HG03103 (cell line): ENCODE data around the gene COPG2.
"Not testable (repeated sequence)": the region's sequence is repeated elsewhere in the genome, so short reads cannot be mapped to it uniquely, and the experiment has no call there.

Experiments used
- ATAC-seq: cut with Tn5 transposase; IDR thresholded peaks from one replicate; pipeline ENCODE4 v1.9.1; 2021; ENCODE audit warnings: low read depth; ENCODE audit not compliant: unreplicated experiment

Gene COPG2

GRCh38 chr7:130650611-130651120, 17.9 kb downstream of the COPG2 start:
- ATAC-seq = no peak

- ATAC-seq = no peak
These were observed 19.4 kb downstream of the COPG2 start for GRCh38 chr7:130649004-130649790.

- ATAC-seq = no peak
These were observed 20.0 kb downstream of the COPG2 start for GRCh38 chr7:130648580-130648979.

- no peak for ATAC-seq
These were observed 26.2 kb downstream of the COPG2 start for GRCh38 chr7:130642383-130642782.

- ATAC-seq = no peak
These were observed 27.1 kb downstream of the COPG2 start for GRCh38 chr7:130641497-130641896.

- no peak for ATAC-seq
These were observed 27.5 kb downstream of the COPG2 start for GRCh38 chr7:130641040-130641439.

GRCh38 chr7:130639388-130639787, 29.2 kb downstream of the COPG2 start:
- no peak for ATAC-seq

- ATAC-seq = no peak
These were observed 36.4 kb downstream of the COPG2 start for GRCh38 chr7:130632111-130632510.

- no peak for ATAC-seq
These were observed 39.6 kb downstream of the COPG2 start for GRCh38 chr7:130628901-130629300.

GRCh38 chr7:130627775-130628174, 40.8 kb downstream of the COPG2 start:
- ATAC-seq = no peak

- no peak for ATAC-seq
These were observed 45.7 kb downstream of the COPG2 start for GRCh38 chr7:130622866-130623265.

GRCh38 chr7:130615583-130615982, 53.0 kb downstream of the COPG2 start:
- ATAC-seq = no peak

- no peak for ATAC-seq
These were observed 54.1 kb downstream of the COPG2 start for GRCh38 chr7:130614449-130614848.

- ATAC-seq = no peak
These were observed 57.3 kb downstream of the COPG2 start for GRCh38 chr7:130611218-130611617.

- ATAC-seq = not testable (repeated sequence)
These were observed 61.5 kb downstream of the COPG2 start for GRCh38 chr7:130607066-130607465.

GRCh38 chr7:130606161-130606560, 62.4 kb downstream of the COPG2 start:
- ATAC-seq = no peak

- no peak for ATAC-seq
These were observed 70.5 kb downstream of the COPG2 start for GRCh38 chr7:130598056-130598455.

- ATAC-seq = no peak
These were observed 72.6 kb downstream of the COPG2 start for GRCh38 chr7:130595986-130596385.

GRCh38 chr7:130593033-130593432, 75.5 kb downstream of the COPG2 start:
- no peak for ATAC-seq

- not testable (repeated sequence) for ATAC-seq
These were observed 77.1 kb downstream of the COPG2 start for GRCh38 chr7:130591464-130591863.

GRCh38 chr7:130585932-130586331, 82.6 kb downstream of the COPG2 start:
- ATAC-seq = not testable (repeated sequence)

GRCh38 chr7:130575110-130575509, 93.4 kb downstream of the COPG2 start:
- ATAC-seq = not testable (repeated sequence)
